Measurements from ENCODE around the gene C4orf33. TPM values are rescaled to one million over a fixed set of nuclear protein-coding genes. Genes with fewer than 3 reads are reported as not detected.

The C4orf33 gene
- total RNA-seq, 2 experiments from 2014 or later: 9.1 to 11.3 TPM

DNA sequence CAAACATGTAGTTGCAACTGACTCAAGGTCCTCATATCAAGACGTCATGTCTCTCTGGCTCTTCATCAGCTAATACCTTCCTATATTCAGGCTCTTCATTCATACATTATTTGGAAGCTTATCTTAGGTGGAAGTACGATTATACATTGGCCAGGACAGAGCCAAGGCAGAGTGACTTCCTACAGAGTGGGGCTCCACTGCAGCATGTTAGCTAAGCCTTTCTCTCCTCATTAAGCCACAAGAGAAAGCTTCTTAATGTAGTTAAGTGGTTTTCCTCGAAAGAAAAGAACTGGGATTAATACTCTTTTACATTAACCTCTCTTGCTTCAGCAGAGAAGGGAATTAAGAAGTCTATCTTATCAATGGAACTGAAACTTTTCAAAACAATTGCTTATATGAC, 15.0 kb downstream of the C4orf33 start:
- H3K27me3 Mint-ChIP-seq: no peaks in the 10 kb centered on the region
- H3K9me3 Mint-ChIP-seq: no peaks in the 10 kb centered on the region
- intact Hi-C loops (cut with DNase I, micrococcal nuclease): no loop called here
- H3K9me3 ChIP-seq (ENCODE audit: control insufficient read depth in 1 of 2, insufficient read depth in 1 of 2, low read length in 2 of 2): no peaks in the 10 kb centered on the region
- H3K4me1 ChIP-seq (ENCODE audit: insufficient read depth, low read length): no peaks in the 10 kb centered on the region
- no peak overlapping the region for H3K27ac ChIP-seq (ENCODE audit: low read depth in 1 of 2, low read length in 2 of 2)
- no peak for ATAC-seq (ENCODE audit: poor library complexity)
- no peak overlapping the region for H3K27ac Mint-ChIP-seq
- CTCF ChIA-PET: no interaction called here
- H3K27me3 ChIP-seq (ENCODE audit: control insufficient read depth in 1 of 2, insufficient read depth in 2 of 2, low read length in 2 of 2): no peaks in the 10 kb centered on the region
- no peak overlapping the region for H3K4me3 Mint-ChIP-seq
- H3K36me3 ChIP-seq (ENCODE audit: insufficient read depth, low read length): peaks cover 10% of the 10 kb centered on the region
- peaks cover 25% of the 10 kb centered on the region for H3K36me3 Mint-ChIP-seq (ENCODE audit: low read depth)
- TF ChIP-seq, protein P1, sequence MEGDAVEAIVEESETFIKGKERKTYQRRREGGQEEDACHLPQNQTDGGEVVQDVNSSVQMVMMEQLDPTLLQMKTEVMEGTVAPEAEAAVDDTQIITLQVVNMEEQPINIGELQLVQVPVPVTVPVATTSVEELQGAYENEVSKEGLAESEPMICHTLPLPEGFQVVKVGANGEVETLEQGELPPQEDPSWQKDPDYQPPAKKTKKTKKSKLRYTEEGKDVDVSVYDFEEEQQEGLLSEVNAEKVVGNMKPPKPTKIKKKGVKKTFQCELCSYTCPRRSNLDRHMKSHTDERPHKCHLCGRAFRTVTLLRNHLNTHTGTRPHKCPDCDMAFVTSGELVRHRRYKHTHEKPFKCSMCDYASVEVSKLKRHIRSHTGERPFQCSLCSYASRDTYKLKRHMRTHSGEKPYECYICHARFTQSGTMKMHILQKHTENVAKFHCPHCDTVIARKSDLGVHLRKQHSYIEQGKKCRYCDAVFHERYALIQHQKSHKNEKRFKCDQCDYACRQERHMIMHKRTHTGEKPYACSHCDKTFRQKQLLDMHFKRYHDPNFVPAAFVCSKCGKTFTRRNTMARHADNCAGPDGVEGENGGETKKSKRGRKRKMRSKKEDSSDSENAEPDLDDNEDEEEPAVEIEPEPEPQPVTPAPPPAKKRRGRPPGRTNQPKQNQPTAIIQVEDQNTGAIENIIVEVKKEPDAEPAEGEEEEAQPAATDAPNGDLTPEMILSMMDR (IDR thresholded peaks at IDR 0.05): no peak
- POLR2A ChIA-PET: interaction anchor here (1.4 kb wide), 1 partner anchor 18 kb away, joined by 4 read pairs; the partner anchor contains the start of gene SCLT1
- no peak for DNase-seq
- H3K4me3 ChIP-seq (ENCODE audit: low read length): no peak overlapping the region
- H3K4me1 Mint-ChIP-seq (ENCODE audit: low read depth): no peaks in the 10 kb centered on the region

GRCh38 chr4:129111919-129112318, 16.0 kb downstream of the C4orf33 start:
- no peak for DNase-seq
- Histone ChIP-seq H3K27ac (ENCODE audit: low read depth in 1 of 2, low read length in 2 of 2) (no peak overlapping the region), H3K36me3 (ENCODE audit: insufficient read depth, low read length) (peaks cover 10% of the 10 kb centered on the region), H3K4me3 (ENCODE audit: low read length) (no peak overlapping the region), H3K4me1 (ENCODE audit: insufficient read depth, low read length) (no peaks in the 10 kb centered on the region), H3K9me3 (ENCODE audit: control insufficient read depth in 1 of 2, insufficient read depth in 1 of 2, low read length in 2 of 2) (no peaks in the 10 kb centered on the region), H3K27me3 (ENCODE audit: control insufficient read depth in 1 of 2, insufficient read depth in 2 of 2, low read length in 2 of 2) (no peaks in the 10 kb centered on the region)
- intact Hi-C loops (cut with DNase I, micrococcal nuclease): no loop called here
- Mint-ChIP-seq H3K27ac (no peak overlapping the region), H3K36me3 (ENCODE audit: low read depth) (peaks cover 25% of the 10 kb centered on the region), H3K4me3 (no peak overlapping the region), H3K4me1 (ENCODE audit: low read depth) (no peaks in the 10 kb centered on the region), H3K9me3 (no peaks in the 10 kb centered on the region), H3K27me3 (no peaks in the 10 kb centered on the region)
- ChIA-PET POLR2A (no interaction called here), CTCF (no interaction called here)
- ATAC-seq (ENCODE audit: poor library complexity): no peak
- TF ChIP-seq, protein P1 (IDR thresholded peaks at IDR 0.05): peak; percentile 14

DNA sequence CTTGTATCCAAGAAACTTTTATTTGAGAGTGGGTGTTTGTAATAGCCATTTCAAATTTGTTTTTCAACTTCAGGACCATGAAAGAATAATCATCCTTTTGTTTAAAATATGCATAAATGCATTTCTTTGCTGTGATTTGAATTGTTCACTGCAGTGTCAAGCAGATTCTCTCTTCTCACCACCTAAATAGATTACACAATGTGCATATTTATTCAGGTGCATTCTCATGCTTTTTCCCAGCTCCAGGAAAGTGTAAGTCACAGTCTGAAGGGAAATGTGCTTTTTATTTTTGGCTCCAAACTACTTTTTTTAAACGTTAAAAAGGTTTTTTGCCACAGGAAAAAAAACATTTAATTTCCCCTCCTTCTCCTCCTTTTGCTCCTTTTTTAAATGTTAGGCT, 17.5 kb downstream of the C4orf33 start:
- no peak overlapping the region for H3K27ac ChIP-seq (ENCODE audit: low read depth in 1 of 2, low read length in 2 of 2)
- peaks cover 10% of the 10 kb centered on the region for H3K36me3 ChIP-seq (ENCODE audit: insufficient read depth, low read length)
- intact Hi-C loops (cut with DNase I, micrococcal nuclease): no loop called here
- ChIA-PET POLR2A (no interaction called here), CTCF (interaction anchor here (0.6 kb wide), 1 partner anchor 495 kb away, joined by 4 read pairs; no protein-coding TSS in a partner anchor)
- H3K27me3 ChIP-seq (ENCODE audit: control insufficient read depth in 1 of 2, insufficient read depth in 2 of 2, low read length in 2 of 2): no peaks in the 10 kb centered on the region
- H3K27ac Mint-ChIP-seq: no peak overlapping the region
- H3K4me3 ChIP-seq (ENCODE audit: low read length): no peak overlapping the region
- no peaks in the 10 kb centered on the region for H3K9me3 Mint-ChIP-seq
- peaks cover 25% of the 10 kb centered on the region for H3K36me3 Mint-ChIP-seq (ENCODE audit: low read depth)
- TF ChIP-seq, protein P1 (IDR thresholded peaks at IDR 0.05): no peak
- no peak overlapping the region for H3K4me3 Mint-ChIP-seq
- DNase-seq: no peak
- ATAC-seq (ENCODE audit: poor library complexity): no peak
- H3K4me1 Mint-ChIP-seq (ENCODE audit: low read depth): no peaks in the 10 kb centered on the region
- H3K4me1 ChIP-seq (ENCODE audit: insufficient read depth, low read length): no peaks in the 10 kb centered on the region
- H3K9me3 ChIP-seq (ENCODE audit: control insufficient read depth in 1 of 2, insufficient read depth in 1 of 2, low read length in 2 of 2): no peaks in the 10 kb centered on the region
- H3K27me3 Mint-ChIP-seq: no peaks in the 10 kb centered on the region
